Adipose tissue (tissue), 3 donors: ENCODE measurements around the gene ITGA11. TPM values are rescaled to one million over a fixed set of nuclear protein-coding genes. Genes with fewer than 3 reads are reported as not detected.

Experiments used
- H3K27ac ChIP-seq: one replicate; pipeline ENCODE4 v1.5.1; 2013; ENCODE audit warnings: low read depth, low read length
- WGBS, 3 donors: extraction: QIAGEN DNeasy Blood & Tissue Kit; methylation state at CpG; one replicate each; pipeline ENCODE4 v1.1.7; 2013; 5-methylcytosine and 5-hydroxymethylcytosine counted together
- polyA plus RNA-seq, 3 donors: library from polyadenylated mRNA; stranded (reverse); fragments of 200-250 nt; gene quantifications; one replicate each; pipeline ENCODE4 v1.2.3, GENCODE V29; 2013
- donor health status: healthy with polysubstance abuse.
- donor health status: Bipolar disorder and iron deficiency.
- donor health status: healthy.

ITGA11 gene
- polyA plus RNA-seq, 3 donors: 0.44 to 5.1 (median 0.56) TPM

DNA sequence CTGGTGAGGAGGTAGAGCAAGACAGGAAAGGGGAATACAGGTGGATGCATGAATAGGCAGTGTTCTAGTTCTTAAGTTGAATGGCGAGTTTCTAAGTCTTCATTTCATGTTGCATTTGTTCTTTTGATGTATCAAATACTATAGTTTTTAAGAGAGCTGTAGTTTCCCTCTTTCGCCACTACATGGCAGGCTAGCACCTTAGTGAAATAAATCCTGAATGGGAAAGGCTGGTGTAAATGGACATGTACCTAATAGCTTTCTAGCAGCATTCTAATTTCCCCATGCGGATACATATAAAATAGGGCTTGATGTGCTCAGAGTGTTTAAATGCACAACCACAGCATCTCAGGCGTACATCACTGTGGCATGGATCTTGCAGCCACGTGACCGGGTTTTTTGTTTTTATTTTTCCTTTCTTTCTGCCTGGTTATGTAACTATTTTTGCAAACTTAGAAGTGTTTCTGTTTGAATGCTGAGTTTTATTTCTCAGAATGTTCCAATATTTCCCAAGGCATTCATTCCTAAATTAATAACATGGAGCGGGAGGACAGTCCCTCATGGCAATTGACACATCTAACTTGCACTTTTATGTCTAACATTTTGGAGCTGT is 178.9 kb downstream of the ITGA11 start:
- no peak overlapping the region for H3K27ac ChIP-seq
- 24 to 32% (median 25%) methylated on average over 7 of the region's 7 CpGs for WGBS, 3 donors

DNA sequence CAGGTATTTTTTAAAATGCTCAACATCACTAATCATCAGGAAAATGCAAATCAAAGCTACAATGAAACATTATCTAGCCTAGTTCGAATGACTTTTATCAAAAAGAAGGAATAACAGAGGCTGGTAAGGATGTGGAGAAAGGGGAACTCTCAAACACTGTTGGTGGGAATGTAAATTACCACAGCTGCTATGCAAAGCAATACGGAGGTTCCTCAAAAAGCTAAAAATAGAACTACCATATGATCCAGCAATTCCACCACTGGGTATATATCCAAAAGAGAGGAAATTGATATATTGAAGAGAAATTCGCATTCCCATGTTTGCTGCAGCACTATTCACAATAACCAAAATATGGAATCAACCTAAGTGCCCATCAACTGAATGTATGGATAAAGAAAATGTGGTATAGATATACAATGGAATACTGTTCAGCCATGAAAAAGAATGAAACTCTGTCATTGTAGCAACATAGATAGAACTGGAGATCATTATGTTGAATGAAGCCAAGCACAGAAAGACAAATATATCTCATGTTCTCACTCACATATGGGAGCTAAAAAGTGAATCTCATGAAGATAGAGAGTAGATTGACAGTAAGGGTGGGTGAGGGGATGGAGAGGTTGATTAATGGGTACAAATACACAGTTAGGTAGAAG is 182.8 kb downstream of the ITGA11 start:
- no peak overlapping the region for H3K27ac ChIP-seq
- whole genome bisulfite sequencing, 3 donors: 49 to 60% (median 49%) methylated on average over 3 of the region's 3 CpGs

Other genes starting within 250 kb of the ITGA11 start
- 10 to 100 TPM in 1 of 3 donors, 1 to 10 TPM in 2; 4.8 to 15.3 (median 5.3) TPM for gene CALML4, start 226.8 kb downstream of the ITGA11 start, polyA plus RNA-seq
- 10 to 100 TPM; 10.5 to 15.7 (median 15.0) TPM for gene CLN6, start 202.4 kb downstream of the ITGA11 start, polyA plus RNA-seq
- 10 to 100 TPM in 2 of 3 donors, 1 to 10 TPM in 1; 5.1 to 15.6 (median 11.7) TPM for gene FEM1B, start 154.4 kb downstream of the ITGA11 start, polyA plus RNA-seq
- 10 to 100 TPM in 1 of 3 donors, 1 to 10 TPM in 2; 1.8 to 19.7 (median 7.8) TPM for gene CORO2B, start 146.8 kb upstream of the ITGA11 start, polyA plus RNA-seq